Peyer's patch (tissue), 4 donors: ENCODE data around the gene CD37. TPM values are rescaled to one million over a fixed set of nuclear protein-coding genes. Genes with fewer than 3 reads are reported as not detected.
"Not testable (repeated sequence)": the region's sequence is repeated elsewhere in the genome, so short reads cannot be mapped to it uniquely, and the experiment has no call there.

ENCODE experiments used
- DNase-seq, 3 donors: peaks; one replicate each; pipeline ENCODE4 v3.0.0-alpha.2; 2017 to 2019
- H3K27ac ChIP-seq, 4 donors: fragments of 200-600 bp; sonication (generic); one replicate each; pipeline ENCODE4 v1.5.1; 2016 to 2019
- H3K27me3 ChIP-seq, 2 donors: fragments of 200-600 bp; sonication (generic); one replicate each; pipeline ENCODE4 v1.5.1; 2019
- H3K36me3 ChIP-seq, 3 donors: fragments of 200-600 bp; sonication (generic); one replicate each; pipeline ENCODE4 v1.5.1; 2016 to 2019
- H3K4me1 ChIP-seq, 4 donors: fragments of 200-600 bp; sonication (generic); one replicate each; pipeline ENCODE4 v1.5.1; 2016 to 2019
- H3K4me3 ChIP-seq, 4 donors: fragments of 200-600 bp; sonication (generic); 1 replicate in 3 of 4; 2 replicates in 1 of 4; pipeline ENCODE4 v1.5.1; 2016 to 2019; ENCODE audit warnings: mild to moderate bottlenecking in 1 of 4
- H3K9me3 ChIP-seq, 4 donors: fragments of 200-600 bp; sonication (generic); one replicate each; pipeline ENCODE4 v1.5.1; 2016 to 2019; ENCODE audit warnings: mild to moderate bottlenecking in 1 of 4
- CTCF ChIP-seq, 6 experiments: fragments of 450-650 bp in 4 of 6; fragments of 200-600 bp in 2 of 6; sonication (generic) in 1 of 6; IDR thresholded peaks; one replicate each; pipeline ENCODE4 v1.5.1; 2017 to 2019; ENCODE audit warnings: antibody characterized with exemption in 6 of 6, mild to moderate bottlenecking in 3 of 6, moderate library complexity in 1 of 6
- POLR2A ChIP-seq, 2 donors: fragments of 450-650 bp; IDR thresholded peaks; one replicate each; pipeline ENCODE4 v1.5.1; 2017; ENCODE audit warnings: antibody characterized with exemption in 2 of 2, mild to moderate bottlenecking in 2 of 2, moderate library complexity in 2 of 2
- total RNA-seq, 4 donors: library from RNA; depleted of rRNA; stranded (reverse); fragments of >200 nt; gene quantifications; one replicate each; pipeline ENCODE4 v1.1.0, GENCODE V29; 2016

The CD37 gene
- total RNA-seq, 4 donors from 2014 or later = 12.3 to 203 (median 48.4) TPM

- Histone ChIP-seq H3K27me3 (no peaks in the 10 kb centered on the region), H3K27ac (peak overlapping the region in 2 of 4 donors; percentile 41 to 89), H3K4me3 (no peak overlapping the region), H3K36me3 (no peaks in the 10 kb centered on the region), H3K9me3 (no peaks in the 10 kb centered on the region), H3K4me1 (peaks cover 0 to 13% (median 0%) of the 10 kb centered on the region in 4 donors)
- DNase-seq = no peak
- TF ChIP-seq POLR2A (IDR thresholded peaks at IDR 0.05) (no peak), CTCF (IDR thresholded peaks at IDR 0.05) (no peak)
These were observed 9.0 kb upstream of the CD37 start for GRCh38 chr19:49326165-49326704.

- H3K4me1 ChIP-seq = peaks cover 0 to 13% (median 3%) of the 10 kb centered on the region in 4 donors
- no peaks in the 10 kb centered on the region for H3K9me3 ChIP-seq
- TF ChIP-seq POLR2A (IDR thresholded peaks at IDR 0.05) (no peak), CTCF (IDR thresholded peaks at IDR 0.05) (peak; percentile 10 to 73 (median 68))
- peak in 1 of 3 donors; percentile 71 for DNase-seq
- H3K36me3 ChIP-seq = no peaks in the 10 kb centered on the region
- H3K27me3 ChIP-seq = no peaks in the 10 kb centered on the region
- peak overlapping the region in 2 of 4 donors; percentile 58 to 89 for H3K27ac ChIP-seq
- H3K4me3 ChIP-seq = no peak overlapping the region
These were observed 7.2 kb upstream of the CD37 start for GRCh38 chr19:49327878-49328544.

- H3K27me3 ChIP-seq = no peaks in the 10 kb centered on the region
- no peak for DNase-seq
- no peak for TF ChIP-seq POLR2A (IDR thresholded peaks at IDR 0.05)
- TF ChIP-seq CTCF (IDR thresholded peaks at IDR 0.05) = no peak
These were observed 6.5 kb upstream of the CD37 start for GRCh38 chr19:49328741-49329140.

GRCh38 chr19:49331187-49331586 is 4.0 kb upstream of the CD37 start:
- not testable (repeated sequence) for H3K9me3 ChIP-seq, H3K36me3 ChIP-seq, H3K4me3 ChIP-seq, H3K27me3 ChIP-seq
- H3K4me1 ChIP-seq = peaks cover 0 to 18% (median 6%) of the 10 kb centered on the region in 4 donors
- H3K27ac ChIP-seq = peak overlapping the region in 2 of 4 donors; percentile 31 to 89
- peak in 1 of 3 donors; percentile 22 for DNase-seq

More at GRCh38 chr19:49328741-49329140, 6.5 kb upstream of the CD37 start:
- Histone ChIP-seq H3K27ac (peak overlapping the region in 2 of 4 donors; percentile 58 to 89), H3K4me1 (peaks cover 0 to 17% (median 6%) of the 10 kb centered on the region in 4 donors), H3K36me3 (no peaks in the 10 kb centered on the region), H3K9me3 (no peaks in the 10 kb centered on the region), H3K4me3 (no peak overlapping the region)

GRCh38 chr19:49331616-49332055 is 3.6 kb upstream of the CD37 start:
- Histone ChIP-seq H3K27ac (peak overlapping the region in 1 of 4 donors; percentile 89), H3K27me3 (no peaks in the 10 kb centered on the region), H3K4me3 (no peak overlapping the region), H3K36me3 (no peaks in the 10 kb centered on the region), H3K4me1 (peaks cover 0 to 18% (median 6%) of the 10 kb centered on the region in 4 donors), H3K9me3 (no peaks in the 10 kb centered on the region)
- DNase-seq = peak in 2 of 3 donors; percentile 72 to 76
- no peak for TF ChIP-seq POLR2A (IDR thresholded peaks at IDR 0.05)
- no peak for TF ChIP-seq CTCF (IDR thresholded peaks at IDR 0.05)

- H3K4me3 ChIP-seq, H3K9me3 ChIP-seq, H3K36me3 ChIP-seq, H3K27me3 ChIP-seq: not testable (repeated sequence)
- Histone ChIP-seq H3K27ac (peak overlapping the region in 2 of 4 donors; percentile 85 to 89), H3K4me1 (peaks cover 0 to 18% (median 8%) of the 10 kb centered on the region in 4 donors)
- peak in 1 of 3 donors; percentile 42 for DNase-seq
These were observed 2.4 kb upstream of the CD37 start for GRCh38 chr19:49332691-49333417.
